HG02588 (cell line): ENCODE results near the gene KNG1.
A peak's percentile ranks its signal among the peaks of the same experiment; 100 is the strongest.
"Not testable (repeated sequence)": the region's sequence is repeated elsewhere in the genome, so short reads cannot be mapped to it uniquely, and the experiment has no call there.

Experiments used
- ATAC-seq: cut with Tn5 transposase; IDR thresholded peaks from one replicate; pipeline ENCODE4 v1.9.1; 2021; ENCODE audit warnings: mild to moderate bottlenecking, moderate library complexity; ENCODE audit not compliant: unreplicated experiment

The KNG1 gene

GRCh38 chr3:186717039-186717457 is at the start of gene KNG1:
Gene KNG1 (plus strand): TSS chr3:186717359. CDS start chr3:186717543, 184 bp downstream.
- ATAC-seq = no peak

- no peak for ATAC-seq
These were observed 48.7 kb upstream of the KNG1 start for GRCh38 chr3:186668426-186668825.

- ATAC-seq = no peak
These were observed 47.6 kb upstream of the KNG1 start for GRCh38 chr3:186669378-186670084.

- no peak for ATAC-seq
These were observed 47.0 kb upstream of the KNG1 start for GRCh38 chr3:186670155-186670554.

GRCh38 chr3:186671051-186671450 is 46.1 kb upstream of the KNG1 start:
- ATAC-seq = no peak

GRCh38 chr3:186678604-186679003 is 38.6 kb upstream of the KNG1 start:
- no peak for ATAC-seq

GRCh38 chr3:186679151-186679550 is 38.0 kb upstream of the KNG1 start:
- no peak for ATAC-seq

- ATAC-seq = no peak
These were observed 36.3 kb upstream of the KNG1 start for GRCh38 chr3:186680869-186681268.

GRCh38 chr3:186682812-186683211 is 34.3 kb upstream of the KNG1 start:
- ATAC-seq = no peak

GRCh38 chr3:186683979-186684378 is 33.2 kb upstream of the KNG1 start:
- ATAC-seq = no peak

GRCh38 chr3:186686475-186686874 is 30.7 kb upstream of the KNG1 start:
- not testable (repeated sequence) for ATAC-seq

- no peak for ATAC-seq
These were observed 30.0 kb upstream of the KNG1 start for GRCh38 chr3:186687120-186687651.

GRCh38 chr3:186690304-186690703 is 26.9 kb upstream of the KNG1 start:
- ATAC-seq = not testable (repeated sequence)

- ATAC-seq = no peak
These were observed 25.5 kb upstream of the KNG1 start for GRCh38 chr3:186691676-186692075.

GRCh38 chr3:186693843-186694242 is 23.3 kb upstream of the KNG1 start:
- ATAC-seq = no peak

- no peak for ATAC-seq
These were observed 22.7 kb upstream of the KNG1 start for GRCh38 chr3:186694288-186695032.

GRCh38 chr3:186696522-186696921 is 20.6 kb upstream of the KNG1 start:
- ATAC-seq = no peak

GRCh38 chr3:186697510-186697909 is 19.6 kb upstream of the KNG1 start:
- no peak for ATAC-seq

- ATAC-seq = no peak
These were observed 16.9 kb upstream of the KNG1 start for GRCh38 chr3:186700267-186700666.

- ATAC-seq = not testable (repeated sequence)
These were observed 14.7 kb upstream of the KNG1 start for GRCh38 chr3:186702451-186702850.

- peak; percentile 87 for ATAC-seq
These were observed 11.0 kb upstream of the KNG1 start for GRCh38 chr3:186705882-186706780.
